ENCODE data around the gene CMTM2.

- no peak for TF ChIP-seq POLR2AphosphoS5 (IDR thresholded peaks at IDR 0.05)
- TF ChIP-seq, protein P1, sequence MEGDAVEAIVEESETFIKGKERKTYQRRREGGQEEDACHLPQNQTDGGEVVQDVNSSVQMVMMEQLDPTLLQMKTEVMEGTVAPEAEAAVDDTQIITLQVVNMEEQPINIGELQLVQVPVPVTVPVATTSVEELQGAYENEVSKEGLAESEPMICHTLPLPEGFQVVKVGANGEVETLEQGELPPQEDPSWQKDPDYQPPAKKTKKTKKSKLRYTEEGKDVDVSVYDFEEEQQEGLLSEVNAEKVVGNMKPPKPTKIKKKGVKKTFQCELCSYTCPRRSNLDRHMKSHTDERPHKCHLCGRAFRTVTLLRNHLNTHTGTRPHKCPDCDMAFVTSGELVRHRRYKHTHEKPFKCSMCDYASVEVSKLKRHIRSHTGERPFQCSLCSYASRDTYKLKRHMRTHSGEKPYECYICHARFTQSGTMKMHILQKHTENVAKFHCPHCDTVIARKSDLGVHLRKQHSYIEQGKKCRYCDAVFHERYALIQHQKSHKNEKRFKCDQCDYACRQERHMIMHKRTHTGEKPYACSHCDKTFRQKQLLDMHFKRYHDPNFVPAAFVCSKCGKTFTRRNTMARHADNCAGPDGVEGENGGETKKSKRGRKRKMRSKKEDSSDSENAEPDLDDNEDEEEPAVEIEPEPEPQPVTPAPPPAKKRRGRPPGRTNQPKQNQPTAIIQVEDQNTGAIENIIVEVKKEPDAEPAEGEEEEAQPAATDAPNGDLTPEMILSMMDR (IDR thresholded peaks at IDR 0.05): no peak
- TF ChIP-seq EP300 (IDR thresholded peaks at IDR 0.05): no peak
Measured at GRCh38 chr16:66591018-66591417, 11.8 kb downstream of the CMTM2 start.
